Skeletal muscle satellite cell (primary cell): ENCODE measurements around the gene C19orf44. TPM values are rescaled to one million over a fixed set of nuclear protein-coding genes. Genes with fewer than 3 reads are reported as not detected.
"Not testable (repeated sequence)": the region's sequence is repeated elsewhere in the genome, so short reads cannot be mapped to it uniquely, and the experiment has no call there.

ENCODE experiments used
- H3K27me3 ChIP-seq: 2 replicates; pipeline ENCODE4 v1.7.0; 2013; ENCODE audit warnings: low read length; ENCODE audit not compliant: control insufficient read depth, insufficient read depth
- H3K36me3 ChIP-seq: 2 replicates; pipeline ENCODE4 v1.7.0; 2013; ENCODE audit warnings: mild to moderate bottlenecking, control low read depth, low read length; ENCODE audit not compliant: insufficient read depth
- H3K4me1 ChIP-seq: 2 replicates; pipeline ENCODE4 v1.7.0; 2013; ENCODE audit warnings: low read length; ENCODE audit not compliant: control insufficient read depth, insufficient read depth
- H3K4me2 ChIP-seq: 2 replicates; pipeline ENCODE4 v1.7.0; 2013; ENCODE audit warnings: mild to moderate bottlenecking, low read length
- H3K4me3 ChIP-seq: 2 replicates; pipeline ENCODE4 v1.7.0; 2013; ENCODE audit warnings: low read length
- H3K9ac ChIP-seq: 2 replicates; pipeline ENCODE4 v1.7.0; 2013; ENCODE audit warnings: mild to moderate bottlenecking, low read depth, low read length, moderate library complexity
- H3K9me3 ChIP-seq: replicated peaks from 2 replicates; pipeline ENCODE4 v1.7.0; 2013; ENCODE audit warnings: mild to moderate bottlenecking, control low read depth, low read length
- total RNA-seq: library from RNA; depleted of rRNA; stranded (reverse); fragments of >200 nt; gene quantifications from 2 replicates; pipeline ENCODE4 v1.2.3, GENCODE V29; 2012; rRNA removed

The C19orf44 gene
- total RNA-seq, result 3.7 and 3.8 TPM in 2 replicates

DNA sequence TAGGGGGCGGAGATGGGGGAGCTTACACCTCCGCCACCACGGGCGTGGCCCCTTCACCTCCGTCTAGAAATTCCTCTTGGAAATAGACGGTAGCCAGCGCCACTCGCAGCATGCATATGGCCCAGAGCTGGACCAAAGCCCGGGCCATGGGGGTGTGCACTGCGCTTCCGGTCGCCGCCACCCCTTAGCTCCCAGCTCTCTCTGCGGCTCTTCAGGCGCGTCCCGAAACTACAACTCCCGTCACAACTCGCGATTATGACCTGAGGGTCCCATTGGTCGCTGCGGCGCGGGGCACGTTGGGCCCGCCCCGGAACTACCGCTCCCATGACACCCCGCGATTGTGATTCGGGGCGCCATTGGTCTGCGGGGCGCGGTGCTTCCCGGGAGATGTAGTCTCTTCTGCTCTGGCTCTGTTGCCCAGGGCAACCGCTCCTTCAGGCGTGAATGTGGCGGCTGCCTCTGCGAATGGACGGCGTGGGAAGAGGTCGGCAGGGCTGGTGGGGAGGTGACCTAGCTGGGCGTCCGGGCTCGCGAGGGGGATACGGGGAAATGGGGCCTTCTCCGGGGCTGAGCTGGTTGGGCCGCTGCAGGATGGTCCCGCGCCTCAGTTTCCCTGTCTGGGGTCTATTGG, at the start of gene C19orf44, which contains the start of gene CALR3:
Gene C19orf44, plus strand, starts transcription at position 413 of the 631 bp plus-strand sequence. CDS start 4,399 bp downstream, outside the sequence.
Gene CALR3, minus strand, starts transcription at position 186 of the 631 bp plus-strand sequence. Its CDS starts 38 bp downstream, at position 148.
- Histone ChIP-seq H3K4me1 (peaks cover 16% of the 10 kb centered on the region), H3K9ac (peak within 1 kb of the TSS; percentile 77), H3K4me2 (peak within 1 kb of the TSS; percentile 87), H3K27me3 (no peaks in the 10 kb centered on the region), H3K4me3 (peak within 1 kb of the TSS; percentile 88), H3K9me3 (no peaks in the 10 kb centered on the region), H3K36me3 (peaks cover 6% of the 10 kb centered on the region)

DNA sequence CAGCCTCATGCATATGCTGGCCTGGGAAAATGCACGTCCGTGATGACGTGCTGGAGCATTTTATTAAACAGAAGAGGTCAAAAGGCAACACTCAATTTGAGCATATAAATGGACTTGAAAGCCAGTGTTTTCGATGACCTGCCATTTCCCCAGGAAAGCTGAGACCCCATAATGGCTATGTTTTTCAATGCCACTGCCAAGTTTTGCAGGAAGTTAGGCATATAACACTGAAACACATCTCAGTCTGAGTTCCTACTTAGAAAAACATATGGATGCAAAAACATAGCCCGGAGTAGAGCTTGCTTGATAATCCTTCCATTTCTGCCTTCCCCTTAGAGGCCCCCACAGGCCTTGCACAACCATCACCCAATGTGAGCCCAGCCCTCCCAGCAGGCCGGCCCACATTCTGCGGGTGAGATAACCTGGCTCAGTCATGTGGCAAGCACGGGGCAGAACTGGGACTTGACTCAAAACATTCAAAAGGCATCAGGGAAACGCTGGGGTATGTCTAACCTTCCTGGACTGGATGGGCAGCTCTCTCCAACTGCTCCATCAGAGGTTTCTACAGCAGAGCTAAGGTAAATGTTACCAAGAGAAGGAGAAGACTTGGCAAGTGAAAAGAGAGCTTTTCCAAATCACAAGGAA, 49.3 kb upstream of the C19orf44 start:
- no peaks in the 10 kb centered on the region for H3K27me3 ChIP-seq
- no peaks in the 10 kb centered on the region for H3K9me3 ChIP-seq
- H3K4me3 ChIP-seq, result no peak overlapping the region
- no peak overlapping the region for H3K9ac ChIP-seq
- H3K4me1 ChIP-seq, result peaks cover 20% of the 10 kb centered on the region
- H3K4me2 ChIP-seq, result peak overlapping the region; percentile 28
- H3K36me3 ChIP-seq, result peaks cover 3% of the 10 kb centered on the region

GRCh38 chr19:16448872-16449271, 47.3 kb upstream of the C19orf44 start:
- not testable (repeated sequence) for H3K4me2 ChIP-seq, H3K9me3 ChIP-seq, H3K4me3 ChIP-seq, H3K27me3 ChIP-seq, H3K36me3 ChIP-seq, H3K9ac ChIP-seq
- peaks cover 21% of the 10 kb centered on the region for H3K4me1 ChIP-seq

GRCh38 chr19:16449330-16449961, 46.7 kb upstream of the C19orf44 start:
- Histone ChIP-seq H3K4me2 (no peak overlapping the region), H3K27me3 (no peaks in the 10 kb centered on the region), H3K4me3 (no peak overlapping the region), H3K9me3 (no peaks in the 10 kb centered on the region), H3K36me3 (no peaks in the 10 kb centered on the region), H3K4me1 (peaks cover 25% of the 10 kb centered on the region), H3K9ac (no peak overlapping the region)

- peaks cover 14% of the 10 kb centered on the region for H3K4me1 ChIP-seq
- no peak overlapping the region for H3K4me2 ChIP-seq
- H3K27me3 ChIP-seq, result no peaks in the 10 kb centered on the region
- H3K9ac ChIP-seq, result no peak overlapping the region
- no peak overlapping the region for H3K4me3 ChIP-seq
- H3K36me3 ChIP-seq, result no peaks in the 10 kb centered on the region
- no peaks in the 10 kb centered on the region for H3K9me3 ChIP-seq
Observed at GRCh38 chr19:16452325-16452724, 43.9 kb upstream of the C19orf44 start.

GRCh38 chr19:16454351-16454918, 41.8 kb upstream of the C19orf44 start:
- Histone ChIP-seq H3K9me3 (no peaks in the 10 kb centered on the region), H3K27me3 (no peaks in the 10 kb centered on the region), H3K4me2 (no peak overlapping the region), H3K9ac (no peak overlapping the region), H3K36me3 (no peaks in the 10 kb centered on the region), H3K4me1 (peaks cover 22% of the 10 kb centered on the region), H3K4me3 (no peak overlapping the region)

GRCh38 chr19:16455489-16455888, 40.7 kb upstream of the C19orf44 start:
- H3K4me2 ChIP-seq, result no peak overlapping the region
- H3K9me3 ChIP-seq, result no peaks in the 10 kb centered on the region
- no peaks in the 10 kb centered on the region for H3K27me3 ChIP-seq
- no peak overlapping the region for H3K9ac ChIP-seq
- peaks cover 22% of the 10 kb centered on the region for H3K4me1 ChIP-seq
- H3K36me3 ChIP-seq, result no peaks in the 10 kb centered on the region
- no peak overlapping the region for H3K4me3 ChIP-seq

DNA sequence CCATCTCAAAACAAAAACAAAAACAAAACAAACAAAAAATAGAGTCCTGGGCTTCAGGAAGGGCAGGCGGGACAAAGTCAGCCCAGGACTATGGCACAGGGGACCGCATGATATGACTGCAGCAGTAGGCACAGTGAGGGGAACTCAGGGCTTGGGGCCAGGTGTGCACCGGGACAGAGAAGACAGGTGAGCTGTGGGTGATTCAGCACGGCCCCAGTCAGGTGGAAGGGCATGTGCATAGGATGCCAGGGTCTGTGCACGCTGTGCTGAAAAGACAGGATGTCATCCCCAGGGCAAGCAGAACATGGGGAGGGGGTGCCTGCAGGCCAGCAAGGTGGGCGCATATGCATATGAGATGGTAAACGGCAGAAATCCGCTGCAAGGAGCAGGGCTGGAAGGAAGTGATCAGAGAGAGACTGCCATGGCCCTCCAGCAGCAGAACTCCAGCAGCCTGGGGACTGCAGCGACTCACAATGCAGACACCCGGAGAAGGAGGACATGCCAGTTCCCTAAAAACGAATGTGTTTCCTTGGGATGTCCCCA, 39.5 kb upstream of the C19orf44 start:
- Histone ChIP-seq H3K36me3 (no peaks in the 10 kb centered on the region), H3K9ac (peak overlapping the region; percentile 38), H3K4me3 (peak overlapping the region; percentile 45), H3K4me1 (peaks cover 28% of the 10 kb centered on the region), H3K4me2 (peak overlapping the region; percentile 79), H3K9me3 (no peaks in the 10 kb centered on the region), H3K27me3 (no peaks in the 10 kb centered on the region)

DNA sequence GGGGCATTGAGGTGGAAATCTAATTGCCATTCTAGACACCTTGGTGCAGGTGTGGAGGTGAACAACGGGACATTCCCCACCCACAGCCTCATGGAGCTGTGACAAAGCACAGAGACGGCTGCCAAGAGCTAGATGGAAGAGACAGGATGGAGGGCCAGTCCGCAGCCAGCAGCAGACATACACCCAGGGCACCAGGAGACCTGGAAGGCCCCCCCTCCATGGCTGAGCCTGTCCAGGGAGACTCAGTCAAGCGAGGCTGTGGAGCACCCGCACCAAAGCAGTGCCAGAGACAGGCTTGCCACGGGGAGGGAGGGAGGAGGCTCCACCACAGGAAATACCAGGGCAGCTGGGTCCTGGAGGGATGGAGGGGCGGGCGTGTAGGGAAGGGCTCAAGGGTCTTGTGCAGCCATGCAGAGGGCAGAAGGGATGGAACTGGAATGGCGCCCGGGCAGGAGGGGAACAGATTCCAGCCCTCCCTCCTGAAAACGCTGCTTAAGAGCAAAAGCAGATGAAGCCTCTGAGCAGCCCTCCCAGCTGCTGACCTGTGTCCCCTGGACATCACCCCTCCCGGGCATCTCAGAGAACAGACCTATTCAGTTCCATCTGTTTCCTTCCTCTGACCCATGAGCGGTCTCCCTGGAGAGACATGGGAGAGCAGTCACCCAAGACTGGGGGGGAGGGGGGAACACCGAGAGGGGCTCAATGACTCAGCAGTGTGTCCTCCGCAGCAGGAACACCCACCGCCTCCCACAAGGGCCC, 38.8 kb upstream of the C19orf44 start:
- Histone ChIP-seq H3K27me3 (no peaks in the 10 kb centered on the region), H3K4me3 (peak overlapping the region; percentile 45), H3K4me1 (peaks cover 30% of the 10 kb centered on the region), H3K9ac (peak overlapping the region; percentile 38), H3K9me3 (no peaks in the 10 kb centered on the region), H3K36me3 (no peaks in the 10 kb centered on the region), H3K4me2 (peak overlapping the region; percentile 79)

GRCh38 chr19:16457954-16458331, 38.3 kb upstream of the C19orf44 start:
- no peaks in the 10 kb centered on the region for H3K36me3 ChIP-seq
- H3K4me2 ChIP-seq, result peak overlapping the region; percentile 79
- H3K27me3 ChIP-seq, result no peaks in the 10 kb centered on the region
- no peaks in the 10 kb centered on the region for H3K9me3 ChIP-seq
- peaks cover 35% of the 10 kb centered on the region for H3K4me1 ChIP-seq
- H3K9ac ChIP-seq, result no peak overlapping the region
- H3K4me3 ChIP-seq, result no peak overlapping the region
